CD4-positive, alpha-beta T cell treated with Interleukin-4 for 4 hours (primary cell): ENCODE measurements around the gene NEURL1B.
"Not testable (repeated sequence)": the region's sequence is repeated elsewhere in the genome, so short reads cannot be mapped to it uniquely, and the experiment has no call there.

Experiments
- DNase-seq: peaks from one replicate; pipeline ENCODE4 v3.0.0-alpha.2; 2020

Gene NEURL1B

GRCh38 chr5:172659570-172659908, 18.5 kb downstream of the NEURL1B start:
- DNase-seq: no peak

- DNase-seq: no peak
These were observed 19.0 kb downstream of the NEURL1B start for GRCh38 chr5:172659909-172660628.

GRCh38 chr5:172660974-172661373, 19.9 kb downstream of the NEURL1B start:
- DNase-seq: no peak

GRCh38 chr5:172661526-172661925, 20.5 kb downstream of the NEURL1B start:
- no peak for DNase-seq

- DNase-seq: no peak
These were observed 21.5 kb downstream of the NEURL1B start for GRCh38 chr5:172662596-172662995.

GRCh38 chr5:172664018-172664417, 23.0 kb downstream of the NEURL1B start:
- DNase-seq: no peak

GRCh38 chr5:172664681-172665541, 23.8 kb downstream of the NEURL1B start:
- DNase-seq: no peak

GRCh38 chr5:172666251-172666650, 25.2 kb downstream of the NEURL1B start:
- no peak for DNase-seq

GRCh38 chr5:172667786-172668593, 26.9 kb downstream of the NEURL1B start:
- no peak for DNase-seq

- no peak for DNase-seq
These were observed 27.6 kb downstream of the NEURL1B start for GRCh38 chr5:172668594-172669071.

- no peak for DNase-seq
These were observed 28.4 kb downstream of the NEURL1B start for GRCh38 chr5:172669386-172670004.

- no peak for DNase-seq
These were observed 28.9 kb downstream of the NEURL1B start for GRCh38 chr5:172670005-172670402.

GRCh38 chr5:172670444-172670843, 29.4 kb downstream of the NEURL1B start:
- DNase-seq: no peak

- DNase-seq: no peak
These were observed 30.0 kb downstream of the NEURL1B start for GRCh38 chr5:172671091-172671490.

GRCh38 chr5:172672681-172673080, 31.6 kb downstream of the NEURL1B start:
- DNase-seq: no peak

GRCh38 chr5:172674155-172674554, 33.1 kb downstream of the NEURL1B start:
- no peak for DNase-seq

GRCh38 chr5:172676914-172677475, 35.9 kb downstream of the NEURL1B start:
- DNase-seq: no peak

- DNase-seq: not testable (repeated sequence)
These were observed 37.4 kb downstream of the NEURL1B start for GRCh38 chr5:172678362-172678874.

- no peak for DNase-seq
These were observed 37.8 kb downstream of the NEURL1B start for GRCh38 chr5:172678902-172679301.

GRCh38 chr5:172679628-172680212, 38.7 kb downstream of the NEURL1B start:
- DNase-seq: no peak

GRCh38 chr5:172680921-172681320, 39.9 kb downstream of the NEURL1B start:
- no peak for DNase-seq

- DNase-seq: no peak
These were observed 40.4 kb downstream of the NEURL1B start for GRCh38 chr5:172681421-172681820.
